ENCODE measurements around the gene MAGI2. TPM values are rescaled to one million over a fixed set of nuclear protein-coding genes. Genes with fewer than 3 reads are reported as not detected.

Gene MAGI2
- total RNA-seq, 2 donors from 2014 or later: 18.3 to 31.8 TPM

DNA sequence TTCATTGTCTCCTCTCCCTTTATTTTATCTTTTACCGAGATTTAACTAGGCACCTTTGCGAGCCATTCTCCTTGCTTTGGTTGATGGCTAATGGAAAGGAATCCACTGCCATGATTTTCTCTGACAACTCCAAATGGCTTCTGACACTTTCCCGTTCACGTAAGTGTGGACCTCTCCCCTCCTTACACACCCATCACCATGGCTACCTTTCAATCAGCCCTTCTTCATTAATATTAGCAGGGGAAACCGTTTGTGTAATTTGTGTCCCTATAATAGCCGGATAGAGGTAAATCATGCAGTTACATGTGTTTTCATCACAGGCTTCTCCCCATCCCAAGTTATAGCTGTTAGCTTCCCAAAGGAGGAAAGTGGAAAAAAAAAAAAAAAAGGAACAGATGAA is 767.3 kb downstream of the MAGI2 start:
- TF ChIP-seq CTCF (IDR thresholded peaks at IDR 0.05): no peak
- no peak for ATAC-seq (ENCODE audit: insufficient number of reproducible peaks, low FRiP score, low read depth)

GRCh38 chr7:78684201-78684600 is 769.3 kb downstream of the MAGI2 start:
- Histone ChIP-seq H3K27ac (no peak overlapping the region), H3K36me3 (no peaks in the 10 kb centered on the region), H3K27me3 (replicated peaks; ENCODE audit: insufficient read depth) (no peaks in the 10 kb centered on the region), H3K4me3 (no peak overlapping the region), H3K4me1 (ENCODE audit: control insufficient read depth in 1 of 2, low read depth in 2 of 2) (peaks cover 4% of the 10 kb centered on the region in 2 donors), H3K9me3 (no peaks in the 10 kb centered on the region)
- ATAC-seq (ENCODE audit: insufficient number of reproducible peaks, low FRiP score, low read depth) (no peak), DNase-seq (ENCODE audit: low spot score) (no peak)
- no peak for TF ChIP-seq CTCF (IDR thresholded peaks at IDR 0.05)

More for the DNA sequence above, 767.3 kb downstream of the MAGI2 start:
- Histone ChIP-seq H3K27me3 (replicated peaks; ENCODE audit: insufficient read depth) (no peaks in the 10 kb centered on the region), H3K36me3 (no peaks in the 10 kb centered on the region), H3K4me3 (no peak overlapping the region), H3K9me3 (no peaks in the 10 kb centered on the region), H3K27ac (no peak overlapping the region), H3K4me1 (ENCODE audit: control insufficient read depth in 1 of 2, low read depth in 2 of 2) (peaks cover 4% of the 10 kb centered on the region in 2 donors)
- DNase-seq (ENCODE audit: low spot score): no peak

GRCh38 chr7:78683566-78683965 is 769.9 kb downstream of the MAGI2 start:
- no peak for TF ChIP-seq CTCF (IDR thresholded peaks at IDR 0.05)
- Histone ChIP-seq H3K4me1 (ENCODE audit: control insufficient read depth in 1 of 2, low read depth in 2 of 2) (peaks cover 4% of the 10 kb centered on the region in 2 donors), H3K36me3 (no peaks in the 10 kb centered on the region), H3K4me3 (no peak overlapping the region), H3K9me3 (no peaks in the 10 kb centered on the region), H3K27me3 (replicated peaks; ENCODE audit: insufficient read depth) (no peaks in the 10 kb centered on the region), H3K27ac (no peak overlapping the region)
- ATAC-seq (ENCODE audit: insufficient number of reproducible peaks, low FRiP score, low read depth) (no peak), DNase-seq (ENCODE audit: low spot score) (no peak)

- no peak for DNase-seq (ENCODE audit: low spot score)
- no peaks in the 10 kb centered on the region for H3K27me3 ChIP-seq (replicated peaks; ENCODE audit: insufficient read depth)
- no peaks in the 10 kb centered on the region for H3K36me3 ChIP-seq
- no peaks in the 10 kb centered on the region for H3K9me3 ChIP-seq
- no peak overlapping the region for H3K27ac ChIP-seq
- peaks cover 0 to 4% of the 10 kb centered on the region in 2 donors for H3K4me1 ChIP-seq (ENCODE audit: control insufficient read depth in 1 of 2, low read depth in 2 of 2)
- no peak for ATAC-seq (ENCODE audit: insufficient number of reproducible peaks, low FRiP score, low read depth)
- TF ChIP-seq CTCF (IDR thresholded peaks at IDR 0.05): no peak
- H3K4me3 ChIP-seq: no peak overlapping the region
Observed at GRCh38 chr7:78679112-78679876, 774.2 kb downstream of the MAGI2 start.

DNA sequence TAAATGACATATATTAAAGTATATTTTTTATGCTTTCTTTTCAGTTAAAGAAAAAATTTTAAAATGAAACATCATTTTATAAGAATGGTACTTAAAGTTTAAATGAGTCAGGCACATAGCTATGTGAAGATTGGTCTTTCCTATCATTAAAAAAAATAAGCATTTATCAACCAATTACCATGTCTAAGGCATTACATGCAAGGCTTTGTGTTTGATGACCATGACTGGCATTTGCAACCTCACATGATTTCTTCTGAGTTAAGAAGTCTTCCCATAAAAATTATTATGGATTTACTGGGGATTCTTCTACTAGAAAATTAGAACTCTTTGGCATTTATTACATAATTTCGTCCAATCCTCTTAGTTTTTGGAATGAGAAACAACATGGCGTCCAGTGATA is 776.1 kb downstream of the MAGI2 start:
- ATAC-seq (ENCODE audit: insufficient number of reproducible peaks, low FRiP score, low read depth): no peak
- no peaks in the 10 kb centered on the region for H3K27me3 ChIP-seq (replicated peaks; ENCODE audit: insufficient read depth)
- no peak for DNase-seq (ENCODE audit: low spot score)

More for the DNA sequence above, 776.1 kb downstream of the MAGI2 start:
- Histone ChIP-seq H3K4me3 (no peak overlapping the region), H3K4me1 (ENCODE audit: control insufficient read depth in 1 of 2, low read depth in 2 of 2) (no peaks in the 10 kb centered on the region), H3K36me3 (no peaks in the 10 kb centered on the region), H3K9me3 (no peaks in the 10 kb centered on the region), H3K27ac (no peak overlapping the region)
- no peak for TF ChIP-seq CTCF (IDR thresholded peaks at IDR 0.05)
